GM20000 (cell line): ENCODE measurements around the gene FTH1.

Experiments used
- DNase-seq: peaks from one replicate; pipeline ENCODE4 v3.0.0; 2012; ENCODE audit warnings: low spot score
- TF ChIP-seq, protein P1 (sequence below): IDR thresholded peaks from 2 replicates; pipeline ENCODE4 v1.5.1; 2012; ENCODE audit warnings: mild to moderate bottlenecking, control low read depth; ENCODE audit errors: extremely low read depth, missing control alignments

The FTH1 gene

GRCh38 chr11:61914471-61915171 is 52.8 kb downstream of the FTH1 start:
- TF ChIP-seq, protein P1, sequence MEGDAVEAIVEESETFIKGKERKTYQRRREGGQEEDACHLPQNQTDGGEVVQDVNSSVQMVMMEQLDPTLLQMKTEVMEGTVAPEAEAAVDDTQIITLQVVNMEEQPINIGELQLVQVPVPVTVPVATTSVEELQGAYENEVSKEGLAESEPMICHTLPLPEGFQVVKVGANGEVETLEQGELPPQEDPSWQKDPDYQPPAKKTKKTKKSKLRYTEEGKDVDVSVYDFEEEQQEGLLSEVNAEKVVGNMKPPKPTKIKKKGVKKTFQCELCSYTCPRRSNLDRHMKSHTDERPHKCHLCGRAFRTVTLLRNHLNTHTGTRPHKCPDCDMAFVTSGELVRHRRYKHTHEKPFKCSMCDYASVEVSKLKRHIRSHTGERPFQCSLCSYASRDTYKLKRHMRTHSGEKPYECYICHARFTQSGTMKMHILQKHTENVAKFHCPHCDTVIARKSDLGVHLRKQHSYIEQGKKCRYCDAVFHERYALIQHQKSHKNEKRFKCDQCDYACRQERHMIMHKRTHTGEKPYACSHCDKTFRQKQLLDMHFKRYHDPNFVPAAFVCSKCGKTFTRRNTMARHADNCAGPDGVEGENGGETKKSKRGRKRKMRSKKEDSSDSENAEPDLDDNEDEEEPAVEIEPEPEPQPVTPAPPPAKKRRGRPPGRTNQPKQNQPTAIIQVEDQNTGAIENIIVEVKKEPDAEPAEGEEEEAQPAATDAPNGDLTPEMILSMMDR, result no peak
- DNase-seq, result no peak
